Stomach (tissue), 9 donors: ENCODE results near the gene ARHGAP25. TPM values are rescaled to one million over a fixed set of nuclear protein-coding genes. Genes with fewer than 3 reads are reported as not detected.

Experiments used
- DNase-seq, 2 donors: peaks; one replicate each; pipeline versions ENCODE4 v3.0.0 to v3.0.0-alpha.2; 2013 to 2019
- H3K27ac ChIP-seq, 5 donors: fragments of 200-600 bp in 4 of 5; sonication (generic) in 4 of 5; one replicate each; pipeline ENCODE4 v1.5.1; 2013 to 2019; ENCODE audit warnings: mild to moderate bottlenecking in 1 of 5, moderate library complexity in 1 of 5
- H3K27me3 ChIP-seq, 3 donors: fragments of 200-600 bp; sonication (generic); one replicate each; pipeline ENCODE4 v1.5.1; 2017 to 2019; ENCODE audit warnings: mixed run types in 1 of 3
- H3K36me3 ChIP-seq, 4 donors: fragments of 200-600 bp; sonication (generic); 1 replicate in 3 of 4; 2 replicates in 1 of 4; pipeline ENCODE4 v1.5.1; 2016 to 2019
- H3K4me1 ChIP-seq, 4 donors: fragments of 200-600 bp; sonication (generic); one replicate each; pipeline ENCODE4 v1.5.1; 2016 to 2019
- H3K4me3 ChIP-seq, 4 donors: fragments of 200-600 bp; sonication (generic) in 3 of 4; one replicate each; pipeline ENCODE4 v1.5.1; 2016 to 2019; ENCODE audit warnings: mild to moderate bottlenecking in 1 of 4
- H3K9me3 ChIP-seq, 4 donors: fragments of 200-600 bp; sonication (generic); one replicate each; pipeline ENCODE4 v1.5.1; 2016 to 2019
- EP300 ChIP-seq: sonication (generic); formaldehyde crosslinking; IDR thresholded peaks from one replicate; pipeline ENCODE4 v1.6.1; 2017; ENCODE audit warnings: antibody characterized with exemption
- POLR2A ChIP-seq, 4 donors: fragments of 450-650 bp; IDR thresholded peaks; one replicate each; pipeline ENCODE4 v1.6.1; 2016; ENCODE audit warnings: antibody characterized with exemption in 4 of 4, control low read depth in 2 of 4, mild to moderate bottlenecking in 1 of 4, moderate library complexity in 1 of 4
- POLR2AphosphoS5 ChIP-seq, 3 donors: sonication (generic); formaldehyde crosslinking; IDR thresholded peaks; one replicate each; pipeline ENCODE4 v1.6.1; 2016; ENCODE audit warnings: antibody characterized with exemption in 3 of 3
- WGBS, 5 donors: extraction: QIAGEN DNeasy Blood & Tissue Kit in 3 of 5; methylation state at CpG; one replicate each; pipeline versions ENCODE4 v1.1.5 to v1.1.7; 2013 to 2018; 5-methylcytosine and 5-hydroxymethylcytosine counted together
- intact Hi-C: fragments of 100-400 bp; cut with DNase I; formaldehyde crosslinking; loops from one replicate; pipeline ENCODE4 v1.15.1; 2023; ENCODE audit warnings: low total_unique reads
- polyA plus RNA-seq, 3 donors: library from polyadenylated mRNA; stranded (reverse); fragments of 200-250 nt; gene quantifications; one replicate each; pipeline ENCODE4 v1.2.3, GENCODE V29; 2013
- total RNA-seq, 5 donors: library from RNA; depleted of rRNA; stranded (reverse); fragments of >200 nt; gene quantifications; one replicate each; pipeline versions ENCODE4 v1.1.0 to v1.2.3, GENCODE V29; 2014 to 2016
- TF ChIP-seq, protein P1 (sequence below), 7 experiments: fragments of 450-650 bp in 4 of 7; fragments of 200-600 bp in 3 of 7; sonication (generic) in 3 of 7; IDR thresholded peaks; one replicate each; pipeline ENCODE4 v1.5.1; 2016 to 2019; ENCODE audit warnings: antibody characterized with exemption in 7 of 7, control low read depth in 2 of 7, mild to moderate bottlenecking in 1 of 7
- donor health status: healthy with polysubstance abuse.
- donor health status: Bipolar disorder and iron deficiency.
- donor health status: healthy.

ARHGAP25 gene
- total and polyA plus RNA-seq, 8 donors = 0.29 to 17.1 (median 4.0) TPM; not detected in 1

DNA sequence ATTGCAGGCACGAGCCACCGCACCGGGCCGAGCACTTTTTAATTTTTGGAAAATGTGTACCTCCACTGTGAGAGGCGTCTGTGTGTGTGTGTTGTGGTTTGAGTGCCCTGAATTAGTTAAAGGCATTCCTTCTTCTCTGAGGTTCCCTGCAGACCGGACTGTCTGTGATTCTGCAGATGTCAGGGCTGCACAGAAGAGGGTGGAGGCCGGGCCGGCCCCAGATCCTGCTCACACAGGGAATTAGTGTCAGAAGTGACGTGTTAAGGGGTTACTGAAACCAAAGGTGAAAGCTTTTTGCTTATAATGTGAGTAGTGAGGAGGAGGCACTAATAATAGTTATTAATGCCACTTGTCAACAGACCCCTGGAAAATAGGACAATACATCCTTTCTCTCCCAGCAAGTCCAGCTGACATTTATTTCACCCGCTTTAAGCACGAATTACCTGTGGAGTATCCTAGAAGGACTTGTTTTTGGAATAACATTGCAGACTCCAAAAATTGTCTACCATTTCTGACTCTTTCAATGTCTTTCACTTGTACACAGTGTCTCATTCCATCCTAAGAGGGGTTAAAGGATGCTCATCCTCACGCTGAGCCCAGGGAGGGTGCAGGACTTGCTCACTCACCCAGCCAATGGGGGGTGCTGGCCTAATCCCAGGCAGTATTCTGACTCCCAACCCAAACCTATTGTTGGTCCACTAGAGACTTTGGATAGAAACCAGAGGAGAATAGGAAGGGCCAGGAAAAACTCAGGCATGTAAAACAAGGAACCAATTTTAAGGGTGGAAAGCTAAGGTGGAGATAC, 16.2 kb downstream of the ARHGAP25 start:
- DNase-seq = no peak
- H3K9me3 ChIP-seq = no peaks in the 10 kb centered on the region
- 91 to 97% (median 95%) methylated on average over 12 of the region's 12 CpGs for WGBS, 5 donors
- H3K4me3 ChIP-seq = no peak overlapping the region
- H3K27me3 ChIP-seq = no peaks in the 10 kb centered on the region
- H3K4me1 ChIP-seq = peaks cover 0 to 35% (median 11%) of the 10 kb centered on the region in 4 donors
- intact Hi-C loops = loop anchor here (5.0 kb wide), 1 partner anchor 157 kb away; no protein-coding TSS in a partner anchor
- no peaks in the 10 kb centered on the region for H3K36me3 ChIP-seq
- H3K27ac ChIP-seq = no peak overlapping the region
- TF ChIP-seq, protein P1, sequence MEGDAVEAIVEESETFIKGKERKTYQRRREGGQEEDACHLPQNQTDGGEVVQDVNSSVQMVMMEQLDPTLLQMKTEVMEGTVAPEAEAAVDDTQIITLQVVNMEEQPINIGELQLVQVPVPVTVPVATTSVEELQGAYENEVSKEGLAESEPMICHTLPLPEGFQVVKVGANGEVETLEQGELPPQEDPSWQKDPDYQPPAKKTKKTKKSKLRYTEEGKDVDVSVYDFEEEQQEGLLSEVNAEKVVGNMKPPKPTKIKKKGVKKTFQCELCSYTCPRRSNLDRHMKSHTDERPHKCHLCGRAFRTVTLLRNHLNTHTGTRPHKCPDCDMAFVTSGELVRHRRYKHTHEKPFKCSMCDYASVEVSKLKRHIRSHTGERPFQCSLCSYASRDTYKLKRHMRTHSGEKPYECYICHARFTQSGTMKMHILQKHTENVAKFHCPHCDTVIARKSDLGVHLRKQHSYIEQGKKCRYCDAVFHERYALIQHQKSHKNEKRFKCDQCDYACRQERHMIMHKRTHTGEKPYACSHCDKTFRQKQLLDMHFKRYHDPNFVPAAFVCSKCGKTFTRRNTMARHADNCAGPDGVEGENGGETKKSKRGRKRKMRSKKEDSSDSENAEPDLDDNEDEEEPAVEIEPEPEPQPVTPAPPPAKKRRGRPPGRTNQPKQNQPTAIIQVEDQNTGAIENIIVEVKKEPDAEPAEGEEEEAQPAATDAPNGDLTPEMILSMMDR (IDR thresholded peaks at IDR 0.05) = no peak
- no peak for TF ChIP-seq POLR2A (IDR thresholded peaks at IDR 0.05)
- no peak for TF ChIP-seq POLR2AphosphoS5 (IDR thresholded peaks at IDR 0.05)
- no peak for TF ChIP-seq EP300

DNA sequence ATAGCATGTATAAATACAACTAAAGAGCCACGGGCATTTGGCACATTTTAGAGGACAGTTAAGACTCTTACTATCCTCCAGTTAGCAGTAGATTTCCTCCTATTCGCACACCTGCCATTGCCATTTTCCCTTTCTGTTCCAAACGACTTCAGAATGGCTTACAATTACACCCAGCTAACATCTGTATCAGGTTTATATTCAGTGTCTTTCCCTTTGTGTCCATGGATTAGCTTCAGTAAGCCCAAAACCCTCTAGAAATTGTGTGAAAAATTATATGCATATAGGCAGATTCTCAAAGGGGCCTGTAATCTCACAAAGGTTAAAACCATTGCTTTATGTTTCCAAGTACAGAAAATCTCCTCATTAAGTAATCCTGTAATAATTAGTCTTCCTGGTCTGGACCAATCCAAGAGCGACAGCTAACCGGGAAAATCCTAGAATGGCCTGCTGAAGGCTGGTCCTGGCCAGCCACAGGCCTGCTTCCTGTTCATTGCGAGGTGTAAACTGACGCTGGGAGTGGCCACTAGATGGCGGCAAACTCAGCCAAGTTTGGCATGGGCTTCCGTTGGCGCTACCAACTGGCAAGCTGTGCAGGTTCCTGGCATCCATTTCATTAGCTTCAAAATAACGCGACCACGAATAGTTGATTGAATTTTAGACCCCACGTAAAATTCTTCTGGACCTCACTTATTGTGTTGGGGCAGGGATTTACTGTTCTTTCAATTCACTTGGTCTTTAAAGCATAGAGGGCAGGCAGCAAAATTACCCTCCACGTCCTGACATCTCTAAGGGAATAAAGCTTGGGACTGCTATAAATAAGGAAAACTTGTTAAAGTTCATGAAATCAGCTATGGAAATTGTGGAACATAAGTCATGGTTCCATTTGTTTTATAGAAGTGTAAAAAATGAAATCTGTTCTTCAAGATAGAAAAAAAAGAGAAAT, 17.1 kb downstream of the ARHGAP25 start:
- TF ChIP-seq POLR2A (IDR thresholded peaks at IDR 0.05) (no peak), EP300 (no peak), POLR2AphosphoS5 (IDR thresholded peaks at IDR 0.05) (peak; percentile 22 to 88 (median 30))
- TF ChIP-seq, protein P1 (IDR thresholded peaks at IDR 0.05) = peak in 5 of 7 experiments; percentile 80 to 92 (median 86)
- intact Hi-C loops = loop anchor here (5.0 kb wide), 1 partner anchor 156 kb away; no protein-coding TSS in a partner anchor
- no peak overlapping the region for H3K4me3 ChIP-seq
- 19 to 20% (median 20%) methylated on average over 15 of the region's 15 CpGs for WGBS, 5 donors
- peak; percentile 93 to 96 for DNase-seq
- no peaks in the 10 kb centered on the region for H3K36me3 ChIP-seq
- peak overlapping the region in 2 of 5 donors; percentile 10 to 14 for H3K27ac ChIP-seq
- H3K27me3 ChIP-seq = no peaks in the 10 kb centered on the region
- H3K9me3 ChIP-seq = no peaks in the 10 kb centered on the region
- peaks cover 0 to 36% (median 11%) of the 10 kb centered on the region in 4 donors for H3K4me1 ChIP-seq

DNA sequence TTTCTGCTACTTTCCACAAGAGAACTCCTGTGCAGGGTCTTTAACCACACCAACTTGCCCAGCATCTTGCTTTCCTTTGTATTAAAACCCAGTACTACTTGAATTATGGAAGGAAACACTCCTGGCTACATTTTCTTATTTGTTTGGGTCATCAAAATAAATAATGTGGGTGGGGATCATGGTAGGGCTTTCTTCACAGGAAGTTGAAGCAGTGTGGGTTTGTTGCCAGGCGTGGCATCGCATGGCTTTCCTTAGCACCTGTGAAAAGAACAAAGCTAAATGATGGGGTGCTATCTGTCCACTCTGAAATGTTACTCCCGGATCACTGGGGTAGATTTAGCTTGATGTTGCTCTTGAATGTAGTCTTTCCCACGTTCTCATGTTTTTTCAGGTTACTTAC, 18.7 kb downstream of the ARHGAP25 start:
- Histone ChIP-seq H3K27ac (peak overlapping the region in 1 of 5 donors; percentile 6), H3K36me3 (no peaks in the 10 kb centered on the region), H3K4me1 (peaks cover 0 to 29% (median 11%) of the 10 kb centered on the region in 4 donors), H3K9me3 (no peaks in the 10 kb centered on the region), H3K27me3 (no peaks in the 10 kb centered on the region), H3K4me3 (no peak overlapping the region)
- intact Hi-C loops = loop anchor here (5.0 kb wide), 1 partner anchor 154 kb away; no protein-coding TSS in a partner anchor
- no peak for TF ChIP-seq POLR2A (IDR thresholded peaks at IDR 0.05)
- TF ChIP-seq, protein P1 (IDR thresholded peaks at IDR 0.05) = no peak
- no peak for TF ChIP-seq EP300
- TF ChIP-seq POLR2AphosphoS5 (IDR thresholded peaks at IDR 0.05) = no peak
- no peak for DNase-seq
- WGBS, 5 donors = 47 to 78% (median 58%) methylated on average over 4 of the region's 4 CpGs

DNA sequence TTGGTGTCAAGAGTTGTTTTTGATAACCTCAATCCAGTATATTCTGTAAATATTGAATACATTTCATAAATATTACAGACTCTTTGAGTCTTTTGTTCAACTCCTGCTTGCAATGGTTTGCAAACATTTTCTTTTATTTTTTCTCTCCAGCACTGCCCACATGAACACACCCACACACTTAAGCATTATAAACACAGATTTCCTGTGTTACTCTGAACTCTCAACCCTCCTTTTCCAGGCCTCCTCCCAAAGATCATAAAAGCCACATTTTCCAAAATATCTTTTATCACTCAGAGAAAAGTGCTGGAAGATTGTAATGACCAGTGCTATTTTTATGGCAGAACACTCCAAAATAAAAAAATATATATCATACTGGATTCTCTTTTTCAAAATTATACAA, 20.5 kb downstream of the ARHGAP25 start:
- H3K27me3 ChIP-seq = no peaks in the 10 kb centered on the region
- no peaks in the 10 kb centered on the region for H3K36me3 ChIP-seq
- H3K27ac ChIP-seq = no peak overlapping the region
- H3K4me3 ChIP-seq = no peak overlapping the region
- DNase-seq = no peak
- TF ChIP-seq EP300 (no peak), POLR2AphosphoS5 (IDR thresholded peaks at IDR 0.05) (no peak), POLR2A (IDR thresholded peaks at IDR 0.05) (no peak)
- TF ChIP-seq, protein P1 (IDR thresholded peaks at IDR 0.05) = no peak
- peaks cover 0 to 29% (median 11%) of the 10 kb centered on the region in 4 donors for H3K4me1 ChIP-seq
- intact Hi-C loops = no loop called here
- H3K9me3 ChIP-seq = no peaks in the 10 kb centered on the region
